Measurements from ENCODE around the gene TTC28.

Gene TTC28

DNA sequence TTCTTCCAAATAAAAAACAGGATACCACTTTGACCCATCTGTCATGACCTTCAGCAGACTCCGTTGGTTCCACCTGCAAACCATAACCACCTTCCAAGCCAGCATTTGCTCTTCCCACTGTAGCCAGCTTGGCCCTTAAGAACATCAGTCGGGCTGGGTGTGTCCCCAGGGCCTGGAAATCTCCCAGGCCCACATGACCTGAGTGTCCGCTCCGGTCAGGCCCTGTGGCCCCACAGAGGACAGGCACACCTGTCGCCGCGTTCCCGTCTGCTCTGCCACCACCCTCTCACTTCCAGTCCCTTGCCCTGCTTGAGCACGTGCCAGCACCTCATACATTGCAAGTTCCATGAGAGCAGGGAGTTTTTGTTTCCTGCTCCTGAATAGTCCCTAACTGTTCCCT is 694.9 kb downstream of the TTC28 start:
- ChIA-PET POLR2A (no interaction called here), CTCF (no interaction called here)
- TF ChIP-seq, protein P1, sequence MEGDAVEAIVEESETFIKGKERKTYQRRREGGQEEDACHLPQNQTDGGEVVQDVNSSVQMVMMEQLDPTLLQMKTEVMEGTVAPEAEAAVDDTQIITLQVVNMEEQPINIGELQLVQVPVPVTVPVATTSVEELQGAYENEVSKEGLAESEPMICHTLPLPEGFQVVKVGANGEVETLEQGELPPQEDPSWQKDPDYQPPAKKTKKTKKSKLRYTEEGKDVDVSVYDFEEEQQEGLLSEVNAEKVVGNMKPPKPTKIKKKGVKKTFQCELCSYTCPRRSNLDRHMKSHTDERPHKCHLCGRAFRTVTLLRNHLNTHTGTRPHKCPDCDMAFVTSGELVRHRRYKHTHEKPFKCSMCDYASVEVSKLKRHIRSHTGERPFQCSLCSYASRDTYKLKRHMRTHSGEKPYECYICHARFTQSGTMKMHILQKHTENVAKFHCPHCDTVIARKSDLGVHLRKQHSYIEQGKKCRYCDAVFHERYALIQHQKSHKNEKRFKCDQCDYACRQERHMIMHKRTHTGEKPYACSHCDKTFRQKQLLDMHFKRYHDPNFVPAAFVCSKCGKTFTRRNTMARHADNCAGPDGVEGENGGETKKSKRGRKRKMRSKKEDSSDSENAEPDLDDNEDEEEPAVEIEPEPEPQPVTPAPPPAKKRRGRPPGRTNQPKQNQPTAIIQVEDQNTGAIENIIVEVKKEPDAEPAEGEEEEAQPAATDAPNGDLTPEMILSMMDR (IDR thresholded peaks at IDR 0.05; ENCODE audit: control extremely low read depth, extremely low read depth, low read depth, missing control alignments): no peak
- DNase-seq (ENCODE audit: extremely low spot score): no peak

DNA sequence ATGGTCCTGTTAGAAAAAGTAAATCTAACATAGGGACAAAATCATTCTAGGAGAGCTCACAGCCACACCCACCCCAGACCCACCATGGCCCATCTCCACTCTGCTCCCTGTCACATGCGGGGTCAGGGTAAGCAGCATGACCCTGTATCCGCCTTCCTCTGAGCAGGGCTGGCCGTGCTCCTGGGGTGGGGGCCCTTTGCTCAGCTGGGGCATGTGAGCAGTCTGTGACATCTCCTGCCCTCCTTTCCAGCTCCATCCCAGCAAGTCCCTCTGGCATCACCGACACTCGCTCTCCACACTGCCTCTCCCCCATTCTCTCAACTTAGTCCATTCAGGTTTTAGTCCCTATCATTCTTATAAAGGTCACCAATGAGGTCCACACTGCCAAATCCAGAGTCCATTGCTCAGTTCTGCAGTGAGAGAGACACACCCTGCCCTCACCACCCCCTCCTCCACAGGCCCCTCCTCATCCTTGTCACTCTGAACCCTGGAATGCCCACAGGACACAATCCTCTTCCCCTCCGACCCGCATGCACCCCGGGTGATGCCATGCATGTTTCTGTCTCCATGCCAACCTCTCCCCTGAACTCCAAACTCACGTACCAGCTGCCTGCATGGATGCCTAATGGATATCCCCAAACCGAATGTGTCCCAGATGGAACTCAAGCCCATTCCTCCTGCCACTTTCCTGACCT is 695.5 kb downstream of the TTC28 start:
- no peak for DNase-seq (ENCODE audit: extremely low spot score)
- TF ChIP-seq, protein P1 (IDR thresholded peaks at IDR 0.05; ENCODE audit: control extremely low read depth, extremely low read depth, low read depth, missing control alignments): no peak
- ChIA-PET POLR2A (interaction anchor here (0.6 kb wide), 1 partner anchor 25 kb away, joined by 3 read pairs; no protein-coding TSS in a partner anchor), CTCF (interaction anchor here (1.6 kb wide), 1 partner anchor 1057 kb away, joined by 3 read pairs; no protein-coding TSS in a partner anchor)

DNA sequence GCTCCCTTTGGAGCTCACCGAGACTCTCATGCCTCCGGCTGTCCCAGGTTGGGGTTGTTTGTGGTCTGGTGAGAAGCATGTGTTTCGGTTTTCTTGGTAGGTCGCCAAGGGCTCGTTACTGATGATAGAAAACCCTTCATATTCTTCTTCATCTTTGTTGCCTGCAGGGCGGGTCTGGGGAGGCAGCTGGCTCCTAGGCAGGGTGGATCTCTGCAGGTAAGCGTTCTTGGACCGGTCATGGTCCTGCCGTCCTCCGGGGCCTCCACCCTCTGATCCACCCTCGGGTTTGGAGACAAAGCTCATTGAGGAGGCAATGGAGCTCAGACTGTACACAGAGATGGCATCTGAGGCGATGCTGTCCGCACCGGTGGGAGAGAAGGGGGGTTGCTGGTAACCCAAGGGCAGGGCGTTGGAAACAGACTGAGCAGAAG is 696.3 kb downstream of the TTC28 start:
- CTCF ChIA-PET: interaction anchor here (0.7 to 1.6 kb wide), 2 partner anchors 97 to 1057 kb away, joined by 3 read pairs; no protein-coding TSS in a partner anchor
- TF ChIP-seq, protein P1 (IDR thresholded peaks at IDR 0.05; ENCODE audit: control extremely low read depth, extremely low read depth, low read depth, missing control alignments): no peak
- POLR2A ChIA-PET: interaction anchor here (0.6 kb wide), 1 partner anchor 26 kb away, joined by 3 read pairs; no protein-coding TSS in a partner anchor
- no peak for DNase-seq (ENCODE audit: extremely low spot score)

DNA sequence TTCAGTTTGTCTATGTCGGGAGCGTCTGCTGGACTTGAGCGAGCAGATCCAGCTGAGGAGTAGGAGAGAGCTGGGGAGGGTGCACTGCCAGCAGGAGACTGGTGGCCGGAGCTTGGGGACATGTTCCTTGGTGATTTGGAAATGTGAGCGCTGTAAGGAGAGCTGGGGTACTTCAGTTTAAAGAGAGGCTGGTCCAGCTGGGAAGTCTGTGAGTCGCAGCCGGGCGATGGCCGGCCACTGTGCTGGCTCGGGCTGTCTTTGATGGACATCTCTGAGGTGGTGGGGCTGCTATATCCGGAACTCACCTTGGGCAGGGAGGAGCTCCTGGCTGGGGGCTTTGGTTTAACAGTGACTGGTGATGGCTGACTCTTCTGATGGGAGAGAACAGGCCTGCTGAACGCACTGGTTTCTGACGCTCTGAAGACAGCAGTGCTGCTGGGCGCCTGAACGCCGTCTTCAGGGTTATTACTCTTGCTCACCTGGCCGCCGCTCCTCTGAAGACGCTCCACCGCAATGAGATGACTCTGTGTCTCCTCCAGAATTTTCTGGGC is 696.9 kb downstream of the TTC28 start:
- TF ChIP-seq, protein P1 (IDR thresholded peaks at IDR 0.05; ENCODE audit: control extremely low read depth, extremely low read depth, low read depth, missing control alignments): no peak
- POLR2A ChIA-PET: no interaction called here
- no peak for DNase-seq (ENCODE audit: extremely low spot score)
- CTCF ChIA-PET: interaction anchor here (0.7 to 1.6 kb wide), 3 partner anchors 18 to 1058 kb away, joined by 3 read pairs; no protein-coding TSS in a partner anchor

DNA sequence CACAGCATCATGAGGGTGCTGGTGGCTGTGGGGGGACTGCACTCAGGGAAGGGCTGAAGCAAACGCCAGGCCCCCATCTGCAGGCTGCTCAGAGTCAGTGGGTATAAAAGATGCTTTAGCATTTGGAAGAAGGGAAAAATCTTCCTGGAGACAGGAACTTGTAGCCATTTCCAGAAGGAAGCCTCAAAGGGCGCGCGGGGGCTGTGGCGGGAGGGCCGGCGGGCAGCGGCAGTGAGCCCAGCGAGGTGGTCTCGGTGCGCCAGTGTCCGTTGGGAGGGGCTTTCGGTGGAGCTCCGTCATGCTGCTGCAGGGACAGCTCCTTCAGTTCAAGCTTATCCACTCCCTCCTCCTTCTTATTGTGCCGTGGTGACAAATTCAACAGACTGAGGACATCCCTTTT is 697.5 kb downstream of the TTC28 start:
- ChIA-PET CTCF (interaction anchor here (0.9 to 1.2 kb wide), 2 partner anchors 15 to 18 kb away, joined by 3 read pairs; no protein-coding TSS in a partner anchor), POLR2A (no interaction called here)
- TF ChIP-seq, protein P1 (IDR thresholded peaks at IDR 0.05; ENCODE audit: control extremely low read depth, extremely low read depth, low read depth, missing control alignments): no peak
- no peak for DNase-seq (ENCODE audit: extremely low spot score)

DNA sequence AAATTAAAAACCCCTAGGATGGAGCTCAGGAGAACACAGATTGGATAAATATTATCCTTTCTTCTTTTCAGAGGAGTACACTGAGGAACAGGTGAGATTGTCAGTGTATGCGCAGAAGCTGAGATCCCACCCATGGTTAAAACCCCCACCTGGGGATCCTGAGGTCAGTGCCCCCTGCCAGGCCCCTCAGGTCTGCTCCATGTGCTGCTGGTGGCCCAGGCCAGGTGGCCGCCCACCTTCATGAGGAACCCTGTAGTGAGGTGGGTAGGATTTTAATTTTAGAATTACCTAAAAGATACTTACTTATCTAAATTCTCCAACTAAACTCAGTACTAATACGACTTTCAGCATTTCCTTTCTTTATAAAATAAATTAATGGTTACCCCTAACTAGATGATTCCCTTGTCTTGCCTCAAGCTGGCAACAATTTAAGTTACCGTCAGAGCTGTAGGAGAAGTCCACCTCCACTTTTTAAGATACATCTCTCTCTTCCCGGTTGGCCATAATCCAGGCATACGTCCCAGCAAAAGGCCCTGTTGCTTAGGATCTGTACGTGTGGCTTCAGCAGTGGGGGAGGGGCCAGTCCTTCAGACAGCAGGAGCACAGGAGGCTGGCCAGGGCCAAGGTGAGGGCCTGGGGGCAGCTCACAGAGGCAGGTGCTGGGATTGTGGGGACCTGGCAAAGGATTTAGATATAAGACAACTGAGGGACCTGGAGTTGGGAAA is 699.1 kb downstream of the TTC28 start:
- ChIA-PET CTCF (interaction anchor here (1.0 to 1.6 kb wide), 4 partner anchors 9 to 94 kb away, joined by 3 read pairs; no protein-coding TSS in a partner anchor), POLR2A (no interaction called here)
- no peak for DNase-seq (ENCODE audit: extremely low spot score)
- TF ChIP-seq, protein P1 (IDR thresholded peaks at IDR 0.05; ENCODE audit: control extremely low read depth, extremely low read depth, low read depth, missing control alignments): no peak

Data from GM10248 (cell line).